ENCODE results near the gene IGIP. TPM values are rescaled to one million over a fixed set of nuclear protein-coding genes. Genes with fewer than 3 reads are reported as not detected.

The IGIP gene
- total and polyA plus RNA-seq, 2 donors (not counting 3 experiments of a cell fraction or from before 2014, with no cell fraction given) = 0.86 to 3.3 TPM

DNA sequence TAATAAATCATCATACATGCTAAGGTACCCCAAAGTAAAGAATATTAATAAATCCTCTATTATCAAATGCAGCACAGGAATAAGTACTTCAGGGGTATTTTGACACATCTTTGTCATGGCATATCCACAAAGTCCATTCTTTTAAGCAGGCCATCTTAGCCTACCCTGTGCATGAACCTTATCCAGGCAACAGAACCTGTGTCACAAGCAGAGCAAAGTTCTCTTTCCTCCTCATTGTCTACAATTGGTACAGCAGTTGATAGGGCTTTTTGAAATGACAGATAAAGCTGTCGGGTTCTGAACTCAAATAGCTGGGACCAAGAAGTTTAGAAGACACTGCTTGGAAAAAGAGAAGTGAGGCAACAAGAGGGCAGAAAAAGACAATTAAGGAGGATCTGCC lies 42.6 kb upstream of the IGIP start:
- H3K27ac ChIP-seq (ENCODE audit: insufficient read depth, low read depth, low read length) = no peak overlapping the region
- POLR2A ChIA-PET = no interaction called here
- no peaks in the 10 kb centered on the region for H3K79me2 ChIP-seq (ENCODE audit: control insufficient read depth, insufficient read depth, low read length)
- H3K4me3 ChIP-seq (replicated peaks in 1 of 3; ENCODE audit: insufficient read depth in 1 of 3, low read depth in 1 of 3, low read length in 3 of 3) = no peak overlapping the region
- H3K9ac ChIP-seq (replicated peaks; ENCODE audit: extremely low read depth, insufficient read depth, low read length) = no peak overlapping the region
- H3K27me3 ChIP-seq (ENCODE audit: control insufficient read depth in 2 of 2, insufficient read depth in 2 of 2, low read length in 2 of 2) = peaks cover 26 to 39% of the 10 kb centered on the region in 2 experiments
- no peaks in the 10 kb centered on the region for H3K9me1 ChIP-seq (replicated peaks; ENCODE audit: control insufficient read depth, extremely low read depth, insufficient read depth, low read length)
- H3K9me3 ChIP-seq (replicated peaks; ENCODE audit: control insufficient read depth, insufficient read depth, low read length) = no peaks in the 10 kb centered on the region
- no peak overlapping the region for H2AFZ ChIP-seq (ENCODE audit: low read depth, low read length)
- no peaks in the 10 kb centered on the region for H3K4me1 ChIP-seq (ENCODE audit: control insufficient read depth, extremely low read depth, insufficient read depth, low read length)
- CTCF ChIA-PET = no interaction called here
- no peaks in the 10 kb centered on the region for H3K36me3 ChIP-seq (ENCODE audit: control insufficient read depth in 2 of 2, extremely low read depth in 1 of 2, insufficient read depth in 2 of 2, low read length in 2 of 2)
- no peaks in the 10 kb centered on the region for H4K20me1 ChIP-seq (replicated peaks; ENCODE audit: control insufficient read depth, extremely low read depth, insufficient read depth, low read length)
- BruUV-seq (replicated peaks) = no TSS peak
- no peak for TF ChIP-seq MYC (IDR thresholded peaks at IDR 0.05; ENCODE audit: low read depth, low read length)
- TF ChIP-seq, protein P1, sequence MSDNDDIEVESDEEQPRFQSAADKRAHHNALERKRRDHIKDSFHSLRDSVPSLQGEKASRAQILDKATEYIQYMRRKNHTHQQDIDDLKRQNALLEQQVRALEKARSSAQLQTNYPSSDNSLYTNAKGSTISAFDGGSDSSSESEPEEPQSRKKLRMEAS (IDR thresholded peaks at IDR 0.05; ENCODE audit: insufficient read depth, insufficient read length) = no peak
- no peak for TF ChIP-seq GATA2 (IDR thresholded peaks at IDR 0.05; ENCODE audit: insufficient read depth, insufficient read length, low read depth, low read length)
- TF ChIP-seq JUN (IDR thresholded peaks at IDR 0.05; ENCODE audit: borderline replicate concordance, insufficient read depth, insufficient read length, low read depth) = no peak
- TF ChIP-seq FOS (IDR thresholded peaks at IDR 0.05; ENCODE audit: borderline replicate concordance, insufficient read depth, low read length) = no peak
- no peak for TF ChIP-seq POLR2AphosphoS5 (IDR thresholded peaks at IDR 0.05; ENCODE audit: insufficient read depth, low read depth, low read length)
- no peak for TF ChIP-seq EZH2 (IDR thresholded peaks at IDR 0.05; ENCODE audit: borderline replicate concordance, low read depth, low read length, severe bottlenecking)
- intact Hi-C loops (cut with micrococcal nuclease) = no loop called here
- DNase-seq (ENCODE audit: low read depth, low spot score) = no peak
- FAIRE-seq = no peak
- dilution Hi-C loops (cut with MboI; ENCODE audit: extremely low pct_ligation_motif_present, low sequenced_read_pairs) = no loop called here
- H3K4me2 ChIP-seq (ENCODE audit: insufficient read depth, low read length) = no peak overlapping the region

- no peaks in the 10 kb centered on the region for H3K4me1 ChIP-seq (ENCODE audit: control insufficient read depth, extremely low read depth, insufficient read depth, low read length)
- no peaks in the 10 kb centered on the region for H3K9me1 ChIP-seq (replicated peaks; ENCODE audit: control insufficient read depth, extremely low read depth, insufficient read depth, low read length)
- FAIRE-seq (no peak), DNase-seq (ENCODE audit: low read depth, low spot score) (no peak)
- intact Hi-C loops (cut with micrococcal nuclease) = no loop called here
- H3K9me3 ChIP-seq (replicated peaks; ENCODE audit: control insufficient read depth, insufficient read depth, low read length) = no peaks in the 10 kb centered on the region
- no peaks in the 10 kb centered on the region for H3K79me2 ChIP-seq (ENCODE audit: control insufficient read depth, insufficient read depth, low read length)
- no peak overlapping the region for H3K9ac ChIP-seq (replicated peaks; ENCODE audit: extremely low read depth, insufficient read depth, low read length)
- H3K27me3 ChIP-seq (ENCODE audit: control insufficient read depth in 2 of 2, insufficient read depth in 2 of 2, low read length in 2 of 2) = peaks cover 26 to 39% of the 10 kb centered on the region in 2 experiments
- no peak overlapping the region for H3K4me3 ChIP-seq (replicated peaks in 1 of 3; ENCODE audit: insufficient read depth in 1 of 3, low read depth in 1 of 3, low read length in 3 of 3)
- no peaks in the 10 kb centered on the region for H3K36me3 ChIP-seq (ENCODE audit: control insufficient read depth in 2 of 2, extremely low read depth in 1 of 2, insufficient read depth in 2 of 2, low read length in 2 of 2)
- no peak overlapping the region for H3K4me2 ChIP-seq (ENCODE audit: insufficient read depth, low read length)
- H4K20me1 ChIP-seq (replicated peaks; ENCODE audit: control insufficient read depth, extremely low read depth, insufficient read depth, low read length) = no peaks in the 10 kb centered on the region
- dilution Hi-C loops (cut with MboI; ENCODE audit: extremely low pct_ligation_motif_present, low sequenced_read_pairs) = no loop called here
- H3K27ac ChIP-seq (ENCODE audit: insufficient read depth, low read depth, low read length) = no peak overlapping the region
- no TSS peak for BruUV-seq (replicated peaks)
- ChIA-PET CTCF (no interaction called here), POLR2A (no interaction called here)
- no peak overlapping the region for H2AFZ ChIP-seq (ENCODE audit: low read depth, low read length)
- TF ChIP-seq EZH2 (IDR thresholded peaks at IDR 0.05; ENCODE audit: borderline replicate concordance, low read depth, low read length, severe bottlenecking) = no peak
- no peak for TF ChIP-seq POLR2A (IDR thresholded peaks at IDR 0.05; ENCODE audit: low read depth, low read length)
- TF ChIP-seq, protein P1 (IDR thresholded peaks at IDR 0.05; ENCODE audit: insufficient read depth, insufficient read length) = no peak
Observed at GRCh38 chr5:140083650-140084049, 42.1 kb upstream of the IGIP start.

Measured in endothelial cell of umbilical vein (primary cell).